ENCODE results near the gene AIFM2.
"Not testable (repeated sequence)": the region's sequence is repeated elsewhere in the genome, so short reads cannot be mapped to it uniquely, and the experiment has no call there.

The AIFM2 gene

DNA sequence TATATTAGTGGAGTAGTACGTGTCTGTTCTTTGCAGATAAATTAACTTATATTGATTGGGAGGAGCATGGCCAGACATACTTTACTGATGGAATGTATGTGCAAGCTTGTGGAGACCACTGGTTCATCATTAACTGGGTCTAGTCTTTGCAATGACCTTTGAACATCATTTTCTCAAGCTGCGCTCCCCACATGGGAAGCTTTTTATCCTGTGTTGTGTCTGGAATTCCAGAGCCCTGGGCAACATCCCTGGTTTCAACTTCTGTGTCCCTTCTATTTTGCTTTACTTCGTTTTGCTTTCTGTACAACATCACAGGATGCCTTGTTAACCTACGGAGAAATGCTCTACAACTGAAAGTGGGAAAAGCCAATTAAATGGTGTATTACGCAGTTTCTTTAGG is 41.7 kb downstream of the AIFM2 start:
- DNase-seq = no peak

DNA sequence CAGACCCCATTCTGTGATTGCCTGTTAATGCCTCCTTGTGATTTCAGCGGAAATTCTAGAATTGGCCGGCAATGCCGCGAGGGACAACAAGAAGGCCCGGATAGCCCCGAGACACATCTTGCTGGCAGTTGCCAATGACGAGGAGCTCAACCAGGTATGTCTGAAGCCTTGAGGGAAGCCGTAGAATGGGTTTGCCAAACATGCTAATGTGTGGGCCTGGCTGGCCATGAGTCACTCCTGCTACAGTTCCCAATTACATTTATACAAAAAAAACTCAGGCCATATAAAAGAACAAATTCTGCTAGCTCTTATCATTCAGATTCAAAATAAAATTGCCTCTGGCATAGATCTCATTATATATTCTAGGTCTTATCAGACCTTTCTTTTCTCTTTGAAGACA is 42.6 kb downstream of the AIFM2 start:
- no peak for DNase-seq

DNA sequence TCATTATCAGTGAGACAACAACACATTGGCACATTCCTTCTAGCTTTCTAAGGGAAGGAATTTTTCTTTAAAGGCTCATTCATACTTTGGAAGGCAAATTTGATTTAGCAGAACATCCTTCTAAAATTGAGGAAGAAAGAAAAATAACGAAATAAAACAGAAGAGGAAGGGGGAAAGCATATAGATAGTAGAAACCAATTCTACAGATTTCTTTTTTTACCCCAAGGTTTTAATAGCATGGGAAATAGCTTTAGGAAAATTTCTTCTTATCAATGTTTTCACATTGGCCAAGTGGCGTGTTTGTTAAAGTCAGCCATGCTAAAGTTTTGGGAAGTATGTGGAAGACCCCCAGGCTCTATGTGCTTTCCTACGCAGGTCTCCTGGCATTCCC is 44.3 kb downstream of the AIFM2 start:
- DNase-seq = no peak

DNA sequence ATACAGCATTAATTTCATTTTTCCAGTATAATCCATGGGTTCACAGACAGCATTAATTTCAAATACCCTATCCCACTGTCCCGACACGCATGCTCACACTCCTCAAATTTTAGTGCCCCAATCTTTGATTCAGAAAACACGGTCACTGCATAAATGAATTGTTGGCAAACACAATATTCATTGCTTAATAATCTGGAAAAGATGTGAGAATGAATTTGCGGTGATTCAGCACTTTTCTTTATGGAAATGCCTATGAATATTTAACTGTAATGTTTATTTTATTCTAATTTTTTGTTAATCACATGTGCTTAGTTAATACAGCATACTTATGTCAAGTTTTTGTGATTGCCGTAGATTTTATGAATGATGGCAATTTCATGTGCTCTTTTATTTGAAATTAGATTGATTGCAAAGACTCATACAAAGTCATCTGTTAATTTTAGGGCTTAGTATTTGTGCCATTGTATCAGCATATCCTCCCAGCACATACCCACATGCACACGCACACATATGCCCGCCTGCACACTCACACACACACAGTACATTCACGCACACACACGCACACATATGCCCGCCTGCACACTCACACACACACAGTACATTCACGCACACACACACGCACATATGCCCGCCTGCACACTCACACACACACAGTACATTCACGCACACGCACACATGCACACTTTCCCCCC is 44.9 kb downstream of the AIFM2 start:
- DNase-seq = no peak

DNA sequence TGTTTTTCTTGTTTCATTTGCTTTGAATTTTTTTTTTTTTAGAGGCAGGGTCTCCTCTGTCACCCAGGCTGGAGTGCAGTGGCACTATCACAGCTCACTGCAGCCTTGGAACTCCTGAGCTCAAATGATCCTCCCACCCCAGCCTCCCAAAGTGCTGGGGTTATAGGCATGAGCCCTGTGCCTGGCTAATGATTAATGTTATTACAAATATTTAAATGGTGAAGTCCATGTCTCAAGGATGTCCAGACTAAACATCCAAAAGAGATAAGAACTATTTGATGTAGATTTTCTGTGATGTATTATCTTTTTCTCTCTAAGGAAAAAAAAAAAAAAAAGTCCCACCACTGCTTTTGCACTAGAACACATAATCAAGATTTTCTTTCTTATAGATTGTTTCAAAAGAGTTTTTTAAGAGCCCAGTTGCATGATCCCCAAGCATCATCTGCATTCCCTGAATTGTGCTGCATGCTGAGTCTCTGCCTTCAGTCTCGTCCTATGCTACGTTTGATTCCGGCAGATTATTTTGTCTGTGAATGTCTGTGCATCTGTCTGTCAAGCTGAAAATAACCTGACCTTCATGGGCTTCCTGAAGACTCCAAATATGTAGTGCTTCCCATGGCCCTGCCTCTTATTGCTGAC is 46.5 kb downstream of the AIFM2 start:
- DNase-seq = no peak

DNA sequence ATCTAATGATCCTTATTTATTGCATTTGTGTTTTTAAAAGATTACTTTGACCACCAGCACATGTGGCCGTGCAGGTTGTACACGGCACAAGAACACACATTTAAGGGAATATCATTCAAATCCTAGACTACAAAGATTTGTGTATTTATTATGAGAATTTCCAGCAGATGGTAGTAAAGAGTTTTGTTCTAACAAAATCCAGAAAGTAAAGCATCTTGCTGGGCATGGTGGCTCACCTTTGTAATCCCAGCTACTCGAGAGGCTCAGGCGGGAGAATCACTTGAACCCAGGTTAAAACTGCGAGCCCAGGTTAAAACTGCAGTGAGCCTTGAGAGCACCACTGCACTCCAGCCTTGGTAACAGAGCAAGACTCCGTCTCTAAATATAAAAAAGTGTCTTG is 48.4 kb downstream of the AIFM2 start:
- DNase-seq = no peak

DNA sequence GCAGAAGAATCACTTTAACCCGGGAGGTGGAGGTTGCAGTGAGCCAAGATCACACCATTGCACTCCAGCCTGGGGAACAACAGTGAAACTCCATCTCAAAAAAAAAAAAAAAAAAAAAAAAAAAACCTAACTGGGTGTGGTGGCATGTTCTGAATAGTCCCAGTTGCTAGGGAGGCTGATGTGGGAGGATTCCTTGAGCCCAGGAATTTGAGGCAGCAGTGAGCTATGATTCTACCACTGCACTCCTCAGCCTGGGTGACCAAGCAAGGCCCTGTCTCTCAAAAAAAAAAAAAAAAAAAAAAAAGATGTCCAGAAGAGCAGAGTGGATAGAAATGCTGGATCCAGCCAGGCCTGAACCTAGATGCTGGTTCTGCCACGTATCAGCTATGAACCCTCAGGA is 51.8 kb downstream of the AIFM2 start:
- not testable (repeated sequence) for DNase-seq

DNA sequence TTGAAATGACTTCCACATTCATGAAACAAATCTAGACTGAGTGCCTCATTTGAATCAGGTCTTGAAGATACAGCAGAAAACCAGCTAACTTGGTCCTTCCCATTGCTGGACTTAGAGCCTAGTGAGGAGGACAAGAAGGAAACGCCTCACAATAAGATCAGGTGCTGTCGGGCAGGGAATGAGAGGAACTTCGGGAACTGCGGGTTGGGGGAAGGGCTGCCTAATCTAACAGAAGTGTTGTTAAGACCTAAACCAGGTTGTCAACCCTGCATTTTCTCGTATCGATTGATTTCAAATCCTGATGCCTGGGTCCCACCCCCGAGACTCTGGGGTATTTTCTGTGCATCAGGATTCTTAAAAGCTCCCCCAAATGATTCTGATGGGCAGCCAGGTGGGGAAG is 53.7 kb downstream of the AIFM2 start:
- DNase-seq = no peak

DNA sequence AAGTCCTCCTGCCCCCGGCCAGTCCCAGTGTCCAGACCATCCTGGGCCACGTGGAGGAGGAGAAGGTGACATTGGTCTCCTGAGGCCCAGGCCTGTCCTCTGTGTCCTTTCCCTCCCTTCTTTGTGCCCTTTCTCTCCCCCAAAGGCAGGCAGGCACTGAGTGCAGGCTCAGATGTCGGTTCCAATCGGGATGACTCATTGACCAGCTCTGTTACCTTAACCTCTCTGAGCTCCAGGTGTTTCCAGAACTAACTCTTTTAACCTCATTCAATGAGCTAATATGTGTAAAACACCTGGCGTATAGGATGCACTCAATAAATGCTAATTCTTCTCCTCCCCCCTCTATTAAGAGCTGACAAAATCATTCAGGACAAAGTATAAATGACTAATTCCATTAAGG is 54.3 kb downstream of the AIFM2 start:
- no peak for DNase-seq

DNA sequence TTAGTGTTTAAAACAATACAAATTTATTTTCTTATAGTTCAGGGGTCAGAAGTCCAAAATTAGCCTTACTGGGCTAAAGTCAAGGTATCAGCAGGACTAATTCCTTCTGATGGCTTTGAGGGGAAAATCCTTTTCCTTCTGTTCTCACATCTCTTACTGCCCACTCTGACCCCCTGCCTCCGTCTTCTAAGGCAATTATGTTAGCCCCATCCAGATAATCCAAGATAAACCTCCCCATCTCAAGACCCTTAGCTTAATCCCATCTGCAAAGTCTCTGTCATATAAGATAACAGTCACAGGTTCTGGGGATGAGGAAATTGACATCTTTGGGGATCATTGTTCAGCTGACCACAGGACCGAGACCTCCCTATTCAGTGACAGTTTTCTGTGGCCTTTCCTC is 57.7 kb downstream of the AIFM2 start:
- DNase-seq = no peak

DNA sequence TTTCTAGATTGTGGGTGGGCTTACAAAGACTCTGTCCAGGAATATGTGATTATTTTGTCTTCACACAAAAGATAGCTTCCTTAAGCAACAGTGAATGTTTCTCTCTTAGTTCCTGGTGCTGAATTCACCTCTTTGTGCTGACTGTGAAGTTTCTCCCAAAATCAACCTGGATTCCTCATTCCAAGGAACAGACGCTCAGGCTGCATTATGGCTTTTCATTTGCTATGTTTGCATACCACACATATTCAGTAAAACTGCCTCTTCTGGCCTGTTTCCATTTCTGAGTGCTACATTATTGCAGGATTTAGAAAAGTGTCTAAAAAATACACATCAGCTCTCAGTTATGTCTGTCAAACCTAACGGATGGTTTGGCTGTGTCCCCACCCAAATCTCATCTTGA is 58.5 kb downstream of the AIFM2 start:
- DNase-seq = no peak

DNA sequence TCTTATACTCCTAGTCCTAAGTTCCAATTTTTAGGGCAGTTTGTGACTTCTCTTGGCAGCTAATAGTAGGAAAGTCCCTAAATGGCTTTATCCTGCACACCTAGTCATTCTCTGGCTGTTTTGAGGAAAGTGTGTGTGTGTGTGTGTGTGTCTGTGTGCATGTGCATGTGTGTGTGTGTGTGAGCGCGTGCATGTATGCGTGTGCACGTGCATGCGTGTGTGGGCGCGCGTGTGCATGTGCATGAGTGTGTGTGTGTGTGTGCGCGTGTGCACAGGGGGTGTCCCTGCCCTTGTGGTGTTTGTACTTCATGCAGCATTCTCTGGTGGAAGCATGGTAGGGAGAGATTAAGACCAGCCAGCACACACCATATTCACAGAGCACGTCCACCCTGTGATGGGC is 61.8 kb downstream of the AIFM2 start:
- DNase-seq = no peak

DNA sequence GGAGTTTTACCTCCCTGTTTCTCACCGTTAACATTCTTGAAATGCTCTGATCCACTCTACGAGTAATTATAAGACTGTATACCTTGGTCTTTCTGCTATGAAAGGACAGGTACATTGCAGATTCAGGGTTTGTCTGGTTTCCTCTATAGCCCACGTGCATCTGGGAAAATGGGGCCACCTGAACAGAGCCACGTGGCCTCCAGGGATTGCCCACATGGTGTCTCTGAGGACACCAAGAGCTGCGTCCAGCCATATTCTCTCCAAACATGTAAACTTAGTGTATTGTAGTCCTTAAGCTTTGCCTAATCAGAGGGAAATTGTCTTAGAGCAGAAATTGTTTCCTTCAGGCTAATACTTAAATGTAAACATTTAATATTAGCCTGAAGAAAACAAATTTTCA is 63.3 kb downstream of the AIFM2 start:
- DNase-seq = no peak

DNA sequence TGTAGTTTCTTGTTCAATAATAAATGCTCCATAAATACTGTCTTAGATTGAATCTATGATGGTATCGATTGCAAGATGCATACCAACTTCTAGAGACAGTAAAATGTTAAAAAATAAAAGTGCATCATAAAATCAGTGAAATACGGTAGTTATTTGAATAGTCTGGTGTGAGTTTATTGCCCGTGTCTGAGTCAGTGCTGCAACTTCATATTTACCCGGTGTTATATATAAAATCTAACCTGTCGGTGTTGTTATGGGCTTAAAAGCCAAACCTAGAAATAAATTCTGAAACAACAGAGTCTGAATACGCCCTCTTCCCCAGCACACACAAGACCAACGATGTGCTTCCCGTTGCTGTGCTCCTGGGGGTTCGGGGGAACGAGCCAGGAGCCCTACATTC is 63.7 kb downstream of the AIFM2 start:
- DNase-seq = no peak

DNA sequence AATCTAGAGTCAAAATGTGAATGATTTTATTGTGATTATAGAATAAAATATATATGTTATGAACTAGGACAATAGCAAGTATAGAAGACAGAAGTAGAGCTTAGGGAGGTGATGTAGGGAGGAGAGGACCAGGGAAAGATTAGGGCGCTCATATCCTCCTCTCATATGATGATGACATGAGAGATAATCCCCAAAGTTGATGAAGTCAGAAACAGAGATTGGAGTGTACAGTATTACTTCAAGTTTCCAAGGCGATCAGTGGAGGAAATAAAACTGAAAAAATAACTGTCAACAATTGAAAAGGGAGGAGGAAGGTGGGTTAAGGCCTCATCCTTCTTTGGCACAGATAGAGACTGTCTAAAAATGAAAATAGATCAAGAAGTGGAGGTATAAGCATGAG is 65.0 kb downstream of the AIFM2 start:
- DNase-seq = no peak

DNA sequence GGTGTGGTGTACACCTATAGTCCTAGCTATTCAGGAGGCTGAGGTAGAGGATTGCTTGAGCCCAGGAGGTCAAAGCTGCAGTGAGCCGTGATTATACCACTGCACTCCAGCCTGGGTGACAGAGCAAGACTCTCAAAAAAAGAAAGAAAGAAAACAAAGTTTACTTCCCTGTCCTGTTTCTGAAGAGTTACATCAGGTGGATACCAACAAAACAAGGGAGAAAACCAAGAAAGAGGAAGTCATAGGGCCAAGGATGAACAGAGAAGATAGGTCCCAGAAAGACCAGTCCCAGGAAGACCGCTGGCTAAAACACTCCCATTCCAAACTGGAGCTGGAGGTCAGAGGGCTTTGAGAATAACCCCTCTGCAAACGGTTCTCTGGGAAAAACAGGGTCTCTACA is 66.4 kb downstream of the AIFM2 start:
- DNase-seq = no peak

DNA sequence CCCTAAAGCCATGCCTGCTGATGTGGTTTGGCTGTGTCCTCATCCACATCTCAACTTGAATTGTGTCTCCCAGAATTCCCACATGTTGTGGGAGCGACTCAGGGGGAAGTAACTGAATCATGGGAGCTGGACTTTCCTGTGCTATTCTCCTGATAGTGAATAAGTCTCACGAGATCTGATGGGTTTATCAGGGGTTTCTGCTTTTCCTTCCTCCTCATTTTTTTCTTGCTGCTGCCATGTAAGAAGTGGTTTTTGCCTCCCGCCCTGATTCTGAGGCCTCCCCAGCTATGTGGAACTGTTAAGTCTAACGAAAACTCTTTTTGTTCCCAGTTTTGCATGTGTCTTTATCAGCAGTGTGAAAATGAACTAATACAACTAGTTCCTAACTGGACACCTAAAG is 68.1 kb downstream of the AIFM2 start:
- DNase-seq = no peak

DNA sequence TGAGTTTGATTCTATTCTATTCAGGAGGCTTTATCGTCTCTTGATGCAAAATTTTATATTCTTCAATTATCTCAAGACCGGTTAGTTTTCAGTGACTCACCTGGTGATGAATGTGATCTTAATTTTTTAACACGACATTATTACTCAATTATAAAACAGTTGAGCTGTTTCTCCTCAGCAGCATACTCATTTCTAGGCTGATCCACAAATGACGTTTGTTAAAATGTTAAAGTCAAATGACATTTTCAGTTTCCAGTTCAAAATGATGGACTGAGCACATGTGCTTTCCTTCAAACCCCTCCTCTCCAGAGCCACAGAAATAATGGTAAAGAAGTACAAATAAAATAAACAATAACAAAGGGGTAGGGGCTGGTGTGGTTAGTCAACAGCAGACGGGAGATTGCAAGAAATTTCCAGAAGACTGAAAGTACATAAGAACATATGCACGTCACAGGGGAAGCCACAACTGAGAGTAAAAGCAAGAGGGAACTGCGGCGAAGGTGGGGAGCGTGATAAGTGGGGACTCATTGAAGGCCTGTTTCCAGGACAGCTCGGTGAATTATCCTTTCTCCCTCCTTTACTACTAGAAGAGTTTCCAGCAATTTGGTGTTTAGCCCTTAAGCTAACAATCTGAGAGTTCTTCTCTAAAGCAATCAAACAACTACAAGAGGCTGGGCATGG is 69.1 kb downstream of the AIFM2 start:
- no peak for DNase-seq

All from stimulated activated CD4-positive, alpha-beta T cell treated with anti-CD3 and anti-CD28 coated beads, Interleukin-4, amount 100 ng/mL, for 24 hours (primary cell).